NCI-H1694 treated with DMSO at 0.1 percent for 48 hours (cell line): ENCODE results near the gene JMJD1C.
"Not testable (repeated sequence)": the region's sequence is repeated elsewhere in the genome, so short reads cannot be mapped to it uniquely, and the experiment has no call there.

Experiments
- DNase-seq: peaks from one replicate; lab custom pipeline; 2025; lab: John Stamatoyannopoulos, UW

Gene JMJD1C

DNA sequence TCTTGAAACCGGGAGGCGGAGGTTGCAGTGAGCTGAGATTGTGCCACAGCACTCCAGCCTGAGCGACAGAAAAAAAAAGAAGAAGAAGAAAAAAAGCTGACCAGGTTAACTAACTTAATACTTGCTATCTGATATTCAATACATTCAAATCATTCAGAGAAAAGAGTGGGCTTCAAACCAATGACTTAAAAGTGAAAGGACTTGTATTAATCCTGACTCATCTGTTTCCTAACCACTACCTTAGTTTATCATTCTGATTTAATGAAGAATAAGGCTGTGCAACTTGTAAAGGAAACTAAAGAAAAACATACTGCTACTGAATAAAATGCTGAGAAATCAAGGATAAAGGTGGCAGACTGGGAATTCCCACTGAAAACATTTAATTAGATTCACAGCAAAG, 204.3 kb downstream of the JMJD1C start:
- DNase-seq: no peak

DNA sequence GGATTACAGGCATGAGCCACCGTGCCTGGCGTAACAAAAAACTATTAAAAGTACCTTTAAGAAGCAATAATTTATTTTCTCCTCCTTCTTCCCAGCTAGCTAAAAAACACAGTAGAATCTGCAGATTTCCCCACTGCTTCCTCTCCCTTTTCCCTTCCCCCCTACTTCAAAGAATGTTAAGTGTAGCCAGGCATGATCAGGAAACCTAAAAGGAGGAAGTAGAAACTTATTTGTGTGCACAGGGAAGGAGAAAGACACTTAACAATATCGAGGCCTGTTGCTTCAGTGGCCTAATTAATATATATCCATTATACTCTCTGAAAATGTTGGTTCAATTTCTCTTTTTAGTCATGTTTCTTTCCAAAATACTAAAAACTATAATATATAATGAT, 204.9 kb downstream of the JMJD1C start:
- no peak for DNase-seq

DNA sequence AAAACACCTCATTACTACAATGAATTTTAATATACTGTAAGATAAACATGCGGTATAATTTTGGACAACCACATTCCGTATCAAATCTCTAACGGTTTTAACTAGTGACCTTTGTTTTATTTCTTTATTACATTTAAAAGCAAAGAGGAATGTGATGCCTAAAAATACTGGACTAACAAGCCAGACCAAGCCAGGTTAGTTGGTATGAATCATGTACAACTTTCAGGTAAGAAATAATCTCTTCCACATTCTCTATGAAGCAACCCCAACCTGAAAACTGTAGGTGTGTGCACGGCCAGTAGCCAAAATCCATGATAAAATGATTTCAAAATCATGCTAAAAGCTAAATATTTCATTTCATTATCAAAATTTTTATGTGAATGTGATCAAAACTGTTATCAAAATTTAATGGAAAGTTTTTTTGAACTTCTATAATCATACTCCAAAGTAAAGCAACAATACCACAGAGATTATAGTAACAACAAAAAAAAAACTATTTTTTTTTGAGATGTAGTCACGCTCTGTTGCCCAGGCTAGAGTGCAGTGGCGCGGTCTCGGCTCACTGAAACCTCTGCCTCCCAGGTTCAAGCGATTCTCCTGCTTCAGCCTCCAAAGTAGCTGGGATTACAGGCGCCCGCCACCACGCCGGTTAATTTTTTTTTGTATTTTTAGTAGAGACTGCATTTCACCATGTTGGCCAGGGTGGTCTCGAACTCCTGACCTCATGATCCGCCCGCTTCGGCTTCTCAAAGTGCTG, 205.5 kb downstream of the JMJD1C start:
- DNase-seq: no peak

DNA sequence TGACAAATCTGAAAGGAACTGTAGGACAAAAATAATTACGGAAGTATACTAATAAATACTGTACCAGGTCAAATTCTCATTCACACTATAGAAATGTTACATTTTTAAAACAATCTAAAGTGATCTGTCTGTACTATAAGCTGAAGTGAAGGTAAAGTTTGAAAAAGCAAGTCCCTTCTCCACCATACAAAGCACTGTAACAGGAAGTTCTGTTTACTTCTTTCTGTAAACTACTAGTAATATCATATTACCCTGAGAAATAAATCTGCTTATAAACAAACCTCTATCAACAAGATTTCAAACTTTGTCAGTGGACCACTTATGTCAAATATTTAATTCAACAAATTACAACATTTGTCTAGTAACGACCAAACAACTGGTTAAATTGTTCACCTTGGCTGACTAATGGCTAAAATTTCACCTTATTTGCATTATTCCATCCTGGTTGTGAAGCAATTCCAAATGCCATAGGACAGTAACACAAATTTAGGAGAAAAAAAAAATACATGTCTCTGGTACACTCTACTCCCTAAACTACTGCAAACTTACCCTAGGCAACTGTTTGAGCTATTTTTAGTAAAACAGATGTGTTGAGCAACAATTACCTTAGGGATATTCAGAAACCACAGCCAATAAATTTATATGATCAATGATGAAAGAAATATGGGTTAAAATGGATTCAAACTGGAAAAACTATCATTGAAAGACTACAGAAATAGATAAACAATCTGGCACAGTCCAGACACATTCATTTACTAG, 206.7 kb downstream of the JMJD1C start:
- no peak for DNase-seq

DNA sequence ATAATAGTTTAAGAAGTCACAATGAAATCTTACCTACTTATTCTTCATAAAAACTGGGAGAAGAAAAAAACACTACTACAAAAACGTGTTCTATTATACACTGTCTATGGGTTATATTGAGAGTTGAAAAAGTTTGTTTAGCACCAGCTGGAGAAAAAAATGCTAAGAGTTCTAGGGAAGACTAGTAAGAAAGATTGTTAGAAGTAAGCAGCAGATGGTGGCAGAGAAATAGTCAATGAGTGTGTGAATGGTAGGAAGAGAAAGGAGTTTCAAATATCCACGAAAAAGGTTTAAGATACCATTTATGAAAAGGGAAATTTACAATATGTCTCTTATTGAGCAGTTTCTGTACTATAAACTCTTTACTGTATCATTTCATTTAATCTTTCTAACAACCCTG, 208.0 kb downstream of the JMJD1C start:
- DNase-seq: no peak

DNA sequence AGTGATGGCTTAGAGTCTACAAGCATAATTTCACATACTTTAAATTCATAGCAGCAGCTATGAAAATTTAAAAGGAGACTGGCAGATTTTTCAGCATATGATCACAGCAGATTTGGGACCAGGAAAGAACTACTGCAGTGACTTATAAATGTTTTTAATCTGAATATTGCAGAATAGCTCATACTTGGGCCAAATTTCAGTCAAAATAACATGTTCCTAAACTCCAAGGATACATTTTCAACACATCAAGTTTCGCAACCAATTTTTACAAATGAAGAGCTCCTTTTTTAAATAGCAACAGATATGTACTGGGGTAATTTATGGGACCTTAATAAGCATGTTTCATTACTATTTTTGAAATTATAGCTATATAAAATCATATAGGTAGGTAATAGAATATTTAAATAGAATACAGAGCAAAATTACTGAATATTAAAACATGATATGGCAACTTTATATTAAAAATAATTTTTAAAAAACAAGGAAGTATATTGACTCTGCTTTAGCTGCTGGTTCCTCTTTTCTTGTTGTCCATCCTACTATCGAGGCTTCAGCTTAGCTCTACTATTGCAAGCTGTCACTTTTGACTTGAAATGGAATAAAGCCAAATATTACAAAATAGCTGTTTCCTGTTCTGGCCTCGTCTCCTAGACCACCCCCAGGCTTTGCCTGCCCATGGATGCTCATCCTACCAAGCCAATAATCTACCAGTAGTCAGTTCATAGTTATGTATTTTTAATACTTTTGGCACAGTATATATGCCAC, 209.6 kb downstream of the JMJD1C start:
- DNase-seq: peak; percentile 23

DNA sequence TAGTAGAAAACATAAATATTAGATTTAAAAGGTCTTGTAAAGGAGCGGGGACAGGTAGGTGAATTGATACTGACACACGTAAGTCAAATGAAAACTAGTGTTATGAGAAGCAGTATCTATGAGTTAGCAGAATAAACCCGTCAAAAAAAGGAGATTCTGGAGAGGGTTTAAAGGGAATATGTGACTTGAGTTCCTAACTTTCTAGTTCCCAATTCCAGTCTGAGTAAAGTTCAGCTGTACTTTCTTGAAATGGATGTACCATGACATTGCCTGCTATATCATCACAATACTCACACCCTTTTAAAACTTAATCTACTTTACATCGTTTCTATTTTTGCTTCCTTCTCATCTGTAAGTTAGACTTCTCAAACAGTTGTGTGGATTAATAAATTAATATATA, 210.5 kb downstream of the JMJD1C start:
- DNase-seq: no peak

DNA sequence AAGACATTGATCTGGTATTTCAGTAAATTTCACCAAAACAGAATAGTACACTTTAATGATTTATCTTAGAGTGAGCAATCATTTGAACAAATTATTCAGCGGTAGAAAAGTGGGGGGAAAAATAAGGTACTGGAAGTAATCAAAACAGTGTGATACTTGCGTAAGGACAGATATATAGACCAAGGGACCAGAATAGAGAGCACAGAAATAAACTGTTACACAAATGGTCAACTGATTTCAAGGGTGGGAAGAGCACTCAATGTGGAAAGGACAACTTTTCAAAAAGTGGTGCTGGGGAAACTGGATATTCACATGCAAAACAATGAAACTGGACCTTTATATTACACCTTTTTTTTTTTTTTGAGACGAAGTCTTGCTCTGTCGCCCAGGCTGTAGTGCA, 212.7 kb downstream of the JMJD1C start:
- no peak for DNase-seq

DNA sequence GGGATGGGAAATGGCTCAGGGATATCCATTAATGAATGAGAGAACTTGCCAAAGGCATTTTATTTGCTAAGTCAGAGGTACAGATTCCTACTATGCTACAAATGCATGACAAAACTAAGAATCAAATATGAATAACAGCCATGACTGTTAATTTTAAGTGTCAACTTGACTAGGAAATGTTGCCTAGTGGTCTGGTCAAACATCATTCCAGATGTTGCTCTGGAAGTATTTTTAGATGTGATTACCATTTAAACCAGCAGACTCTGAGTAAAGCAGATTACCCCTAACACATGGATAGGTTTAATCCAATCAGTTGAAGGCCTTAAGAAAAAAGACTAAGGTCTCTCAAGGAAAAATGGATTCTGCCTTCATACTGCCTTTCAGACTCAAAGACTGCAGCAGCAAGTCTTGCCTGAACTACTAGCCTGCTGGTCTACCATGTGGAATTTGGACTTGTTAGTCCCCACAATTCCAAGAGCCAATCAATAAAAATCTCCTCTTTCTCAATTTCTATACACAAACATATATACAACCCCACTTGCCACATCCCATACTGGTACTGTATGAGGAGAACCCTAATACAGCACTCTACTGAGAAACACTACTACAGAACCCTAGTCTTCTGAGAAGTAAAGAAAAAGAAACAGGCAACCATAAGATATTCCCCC, 213.5 kb downstream of the JMJD1C start:
- no peak for DNase-seq

DNA sequence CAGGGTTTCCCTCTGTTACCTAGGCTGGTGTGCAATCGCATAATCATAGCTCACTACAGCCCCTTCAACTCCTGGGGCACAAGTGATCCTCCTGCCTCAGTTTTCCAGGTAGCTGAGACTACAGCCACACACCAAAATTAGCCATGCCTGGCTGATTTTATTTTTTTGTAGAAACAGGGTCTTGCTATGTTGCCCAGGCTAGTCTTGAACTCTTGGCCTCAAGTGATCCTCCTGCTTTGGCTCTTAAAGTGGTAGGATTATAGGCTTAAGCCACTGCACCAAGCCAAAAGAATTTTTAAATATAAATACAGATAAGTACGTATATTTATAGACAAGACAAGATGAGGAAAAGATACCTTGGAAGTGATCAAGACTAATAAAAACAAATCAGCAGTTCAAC, 215.7 kb downstream of the JMJD1C start:
- no peak for DNase-seq

DNA sequence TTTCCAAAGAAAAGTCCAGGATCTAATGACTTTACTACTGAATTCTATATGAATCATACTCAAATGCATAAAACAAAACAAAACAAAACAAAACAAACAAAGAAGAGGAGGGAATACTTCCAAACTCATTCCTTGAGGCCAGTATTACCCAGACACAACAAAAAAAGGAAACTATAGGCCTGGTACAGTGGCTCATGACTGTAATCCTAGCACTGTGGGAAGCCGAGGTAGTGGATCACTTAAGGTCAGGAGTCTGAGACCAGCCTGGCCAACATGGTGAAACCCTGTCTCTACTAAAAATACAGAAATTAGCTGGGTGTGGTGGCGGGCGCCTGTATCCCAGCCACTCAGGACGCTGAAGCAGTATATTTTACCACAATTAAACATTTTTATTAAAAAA, 218.0 kb downstream of the JMJD1C start:
- no peak for DNase-seq

DNA sequence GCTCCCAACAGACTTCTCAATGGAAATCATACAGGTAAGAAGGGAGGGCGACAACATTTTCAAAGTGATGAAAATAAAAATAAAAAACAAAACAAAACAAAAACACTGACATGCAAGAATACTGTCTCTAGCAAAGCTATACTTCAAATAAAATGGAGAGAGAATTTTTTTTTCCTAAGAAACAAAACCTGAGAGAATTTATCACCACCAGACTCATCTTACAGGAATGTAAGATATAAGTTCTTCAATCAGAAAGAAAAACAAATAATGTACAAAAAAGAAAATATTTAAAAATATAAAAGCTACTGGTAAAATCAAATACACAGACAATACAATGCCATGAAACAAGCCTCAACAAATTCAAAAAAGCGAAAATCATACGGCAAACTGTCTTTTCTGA, 219.4 kb downstream of the JMJD1C start:
- DNase-seq: no peak

DNA sequence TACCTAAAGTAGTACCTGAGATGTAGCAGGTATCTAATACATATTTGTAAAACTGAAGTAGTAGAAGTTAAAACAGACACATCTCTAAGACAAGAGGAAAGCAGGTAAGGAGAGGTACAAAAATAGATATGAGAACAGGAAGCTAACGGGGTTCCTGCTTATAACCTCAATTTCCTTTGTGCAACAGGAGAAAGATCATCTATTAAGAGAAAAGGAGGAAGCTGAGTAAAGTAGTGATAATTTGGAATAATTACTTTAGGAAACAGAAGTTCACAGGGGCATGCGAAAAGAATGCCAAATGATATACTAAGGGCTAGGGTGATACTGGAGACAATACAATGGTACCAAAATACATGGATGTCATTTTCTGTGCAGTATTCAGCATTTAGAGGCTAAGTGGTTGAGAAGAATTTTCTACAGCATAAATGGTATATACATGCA, 223.9 kb downstream of the JMJD1C start:
- DNase-seq: no peak

DNA sequence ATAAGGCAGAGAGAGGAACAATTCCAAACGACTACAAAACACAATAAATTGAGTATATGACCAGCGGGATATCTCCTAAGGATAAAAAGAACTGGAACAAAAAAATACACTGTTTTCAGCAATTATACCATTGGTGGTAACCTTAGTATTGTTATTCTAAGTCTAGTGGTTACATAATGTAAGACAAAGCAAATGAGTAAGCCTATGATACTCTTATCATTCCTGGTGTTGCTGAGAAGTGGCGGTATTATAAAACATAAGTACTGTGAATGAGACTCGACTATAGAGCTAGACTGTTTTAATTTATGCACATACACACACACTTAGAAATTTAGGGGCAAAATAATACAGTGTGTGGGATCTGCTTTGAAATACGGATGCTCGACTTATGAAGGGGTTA, 225.0 kb downstream of the JMJD1C start:
- DNase-seq: no peak

DNA sequence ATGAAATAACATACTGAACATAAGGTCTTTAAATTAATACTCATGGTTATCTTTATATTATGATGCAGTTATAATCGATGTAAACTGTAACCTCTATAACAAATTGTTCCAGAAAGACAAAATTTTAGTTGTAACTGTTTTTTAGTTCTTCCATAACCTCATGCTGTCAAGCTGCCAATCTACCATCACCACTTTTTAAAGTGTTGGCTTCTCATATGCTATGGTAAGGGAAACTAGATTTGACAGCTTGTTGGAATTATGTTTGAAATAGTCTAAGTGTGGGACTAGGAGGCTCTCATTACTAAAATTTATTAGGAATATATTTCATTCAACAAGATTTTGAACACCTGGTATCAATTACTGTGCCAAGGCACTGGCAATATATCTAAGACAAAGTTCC, 227.3 kb downstream of the JMJD1C start:
- no peak for DNase-seq

DNA sequence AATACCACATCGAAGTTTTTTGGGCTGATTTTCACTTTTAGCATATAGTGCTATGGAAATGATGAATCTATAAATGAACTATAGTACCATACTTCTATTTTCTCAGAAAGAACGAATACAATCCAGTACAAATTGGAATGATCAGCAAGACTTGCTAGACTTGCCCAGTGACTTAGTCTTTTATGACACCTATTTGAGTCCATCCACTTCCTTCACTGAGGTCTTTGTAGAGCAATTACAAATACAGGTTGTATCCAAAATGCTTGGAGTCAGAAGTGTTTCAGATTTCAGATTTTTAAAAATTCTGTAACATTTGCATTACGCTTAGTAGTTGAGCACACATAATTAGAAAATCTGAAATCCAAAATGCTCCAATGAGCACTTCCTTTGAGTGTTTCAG, 228.4 kb downstream of the JMJD1C start:
- DNase-seq: no peak

DNA sequence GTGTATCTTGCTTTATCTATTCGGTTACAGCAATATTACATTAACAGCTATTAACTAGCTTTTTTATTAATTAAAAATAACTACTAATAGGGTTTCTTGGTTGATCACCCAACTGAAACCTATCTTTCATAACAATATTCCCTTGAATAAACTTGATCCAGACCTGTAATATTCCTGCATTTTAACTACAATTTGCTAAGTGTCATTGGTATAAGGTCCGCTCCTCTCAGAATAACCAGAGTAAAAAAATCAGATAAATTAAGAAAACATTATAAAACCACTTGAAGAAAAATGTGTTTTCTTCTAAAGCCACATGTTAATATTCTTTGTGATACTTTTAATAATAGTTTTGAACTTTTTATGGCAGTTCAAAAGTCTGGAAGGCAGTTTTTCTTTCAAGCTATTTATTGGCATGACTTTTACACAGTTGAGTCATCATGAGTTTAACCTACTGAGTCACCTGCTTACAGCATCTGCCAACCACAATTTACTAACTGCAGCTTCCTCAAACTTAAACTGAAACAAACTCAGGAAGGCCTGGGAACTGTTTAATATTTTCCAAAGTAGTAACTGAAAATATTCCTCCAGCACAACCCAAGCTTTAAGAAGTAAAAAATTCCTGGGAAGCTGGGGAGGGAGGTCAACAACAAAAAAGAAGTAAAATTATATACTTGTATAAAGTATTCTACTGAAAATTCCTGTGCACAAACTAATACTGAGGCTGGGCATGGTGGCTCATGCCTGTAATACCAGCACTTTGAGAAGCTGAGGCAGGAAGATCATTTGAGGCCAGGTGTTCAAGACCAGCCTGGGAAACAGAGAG, 229.5 kb downstream of the JMJD1C start:
- DNase-seq: no peak

DNA sequence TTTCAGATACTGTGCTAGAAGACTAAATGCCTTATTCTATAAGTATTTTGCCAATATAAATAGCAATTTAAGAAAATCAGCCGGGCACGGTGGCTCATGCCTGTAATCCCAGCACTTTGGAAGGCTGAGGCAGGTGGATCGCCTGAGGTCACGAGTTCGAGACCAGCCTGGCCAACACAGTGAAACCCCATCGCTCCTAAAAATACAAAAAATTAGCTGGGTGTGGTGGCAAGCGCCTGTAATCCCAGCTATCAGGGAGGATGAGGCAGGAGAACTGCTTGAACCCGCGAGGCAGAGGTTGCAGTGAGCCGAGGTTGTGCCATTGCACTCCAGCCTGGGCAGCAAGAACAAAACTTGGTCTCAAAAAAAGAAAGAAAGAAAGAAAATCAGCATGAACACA, 230.6 kb downstream of the JMJD1C start:
- not testable (repeated sequence) for DNase-seq

DNA sequence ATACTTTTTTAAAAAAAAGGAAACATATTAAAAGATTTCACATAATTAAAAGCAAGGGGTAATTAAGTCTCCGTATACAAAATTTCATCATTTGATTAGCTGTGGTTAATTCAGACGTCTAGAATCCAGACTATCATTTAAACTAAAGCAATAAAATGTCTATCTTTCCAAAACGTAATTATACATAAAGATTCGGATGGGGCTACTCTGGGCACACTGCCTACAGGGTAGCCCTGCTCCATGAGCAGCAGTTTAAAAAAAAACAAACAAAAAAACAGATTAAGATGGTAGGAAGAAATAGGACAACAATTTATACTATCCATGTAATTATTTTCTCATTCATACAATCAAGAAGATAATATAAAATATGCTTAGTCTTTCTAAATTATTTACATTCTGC, 236.6 kb downstream of the JMJD1C start:
- DNase-seq: no peak

DNA sequence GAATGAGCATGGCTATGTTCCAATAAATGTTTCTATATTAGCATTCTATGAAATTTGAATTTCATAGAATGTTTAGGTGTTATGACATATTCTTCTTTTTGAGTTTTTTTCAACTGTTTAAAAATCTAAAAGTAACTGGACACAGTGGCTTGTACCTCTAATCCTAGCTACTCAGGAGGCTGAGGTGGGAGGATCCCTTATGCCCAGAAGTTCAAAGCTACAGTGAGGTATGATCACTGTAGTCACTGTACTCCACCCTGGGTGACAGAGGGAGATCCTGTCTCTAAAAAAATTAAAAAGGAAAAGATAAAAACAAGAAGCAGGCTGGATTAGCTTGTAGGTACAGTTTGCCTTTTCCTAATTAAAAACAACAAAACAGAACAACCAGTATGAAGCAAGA, 237.5 kb downstream of the JMJD1C start:
- DNase-seq: no peak

DNA sequence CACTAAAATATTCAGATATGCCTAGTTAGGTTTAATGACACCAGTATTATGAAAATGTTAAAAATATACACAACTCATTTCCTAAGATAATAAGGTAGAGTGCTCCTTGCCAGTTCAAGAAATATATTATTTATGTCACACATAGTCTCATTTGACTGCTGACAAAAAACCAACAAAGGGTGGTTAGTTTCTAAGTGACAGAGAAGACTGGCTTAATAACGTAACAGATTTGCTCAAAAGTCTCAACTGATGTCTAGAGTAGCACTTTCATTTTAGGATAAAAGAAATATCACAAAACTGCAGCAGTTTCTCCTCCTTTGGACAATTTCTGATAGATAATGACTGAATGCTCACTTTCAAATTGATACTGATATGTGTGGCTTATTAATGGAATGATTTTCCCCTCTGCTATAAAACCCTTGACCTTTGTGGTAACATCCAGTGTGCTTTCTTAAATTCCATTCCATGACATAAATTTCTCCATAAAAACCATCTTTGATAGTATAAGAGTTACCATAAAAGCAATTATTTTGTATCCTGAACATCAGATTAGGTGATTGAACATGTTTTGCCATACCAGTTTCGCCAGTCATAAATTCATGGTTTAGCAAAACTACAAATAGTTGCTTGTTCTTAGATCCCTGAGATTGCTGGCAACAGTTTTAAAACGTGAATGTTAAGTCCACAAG, 238.4 kb downstream of the JMJD1C start:
- no peak for DNase-seq
